HCT116 (cell line): ENCODE results near the gene ABTB2. TPM values are rescaled to one million over a fixed set of nuclear protein-coding genes. Genes with fewer than 3 reads are reported as not detected.
A peak's percentile ranks its signal among the peaks of the same experiment; 100 is the strongest.

Source experiments
- ATAC-seq: fragments of 200-7000 bp; cut with Tn5 transposase; 2 replicates; pipeline ENCODE4 v1.9.1; 2020; ENCODE audit warnings: mild to moderate bottlenecking, moderate library complexity
- BruUV-seq: library from RNA; stranded (reverse); fragments of 400-500 nt; replicated peaks from 2 replicates; lab custom pipeline; 2021; lab: Mats Ljungman, UMichigan
- CTCF ChIA-PET: fragments of 300-600 bp; sonication (Branson Sonifier 250); formaldehyde crosslinking; loops from one replicate; lab custom pipeline; 2021; ENCODE audit warnings: antibody characterized with exemption; lab: Charles Lee
- POLR2A ChIA-PET: fragments of 300-600, 350-600 bp; sonication (Branson Sonifier 250); formaldehyde crosslinking; loops from one replicate; lab custom pipeline; 2021; ENCODE audit warnings: antibody characterized with exemption; lab: Charles Lee
- RAD21 ChIA-PET, 2 experiments: fragments of 300-600 bp; sonication (Branson Sonifier 250); formaldehyde crosslinking; loops; one replicate each; lab custom pipeline; 2023; ENCODE audit warnings: low total read pairs in 2 of 2; ENCODE audit not compliant: uncharacterized antibody in 2 of 2, unreplicated experiment in 2 of 2, low non-redundant PET in 1 of 2; lab: Charles Lee
- DNase-seq: peaks from one replicate; pipeline ENCODE4 v3.0.0-alpha.2; 2010; ENCODE audit warnings: low read depth, low spot score
- H2AFZ ChIP-seq: fragments of 200-600 bp; shearing (Covaris generic), sonication (generic); 2 replicates; pipeline ENCODE4 v1.6.1; 2017; ENCODE audit warnings: low read depth, mixed run types, mixed read lengths, antibody characterized with exemption, low read length; ENCODE audit not compliant: poor library complexity, severe bottlenecking
- H3K27ac ChIP-seq: 2 replicates; pipeline ENCODE4 v1.5.1; 2012; ENCODE audit warnings: low read depth, low read length
- H3K27me3 ChIP-seq: fragments of 200-600 bp; sonication (generic); 2 replicates; pipeline ENCODE4 v1.6.1; 2016; ENCODE audit warnings: mixed run types, low read length, mixed read lengths; ENCODE audit not compliant: insufficient read depth
- H3K36me3 ChIP-seq, 2 experiments: fragments of 200-500 bp in 1 of 2; fragments of 200-600 bp in 1 of 2; sonication (Bioruptor generic) in 1 of 2; sonication (generic) in 1 of 2; 2 replicates each; pipeline versions ENCODE4 v1.5.1 to v1.6.1; 2014 to 2016; ENCODE audit warnings: low read length in 2 of 2, inconsistent platforms in 1 of 2, mixed read lengths in 1 of 2, mixed run types in 1 of 2; ENCODE audit not compliant: insufficient read depth in 2 of 2, control insufficient read depth in 1 of 2
- H3K4me1 ChIP-seq, 2 experiments: fragments of 200-600 bp in 1 of 2; sonication (generic) in 1 of 2; 2 replicates each; pipeline versions ENCODE4 v1.5.1 to v1.6.1; 2012 to 2017; ENCODE audit warnings: low read length in 2 of 2, inconsistent platforms in 1 of 2, mild to moderate bottlenecking in 1 of 2, mixed read lengths in 1 of 2, mixed run types in 1 of 2, moderate library complexity in 1 of 2; ENCODE audit not compliant: insufficient read depth in 2 of 2, control insufficient read depth in 1 of 2
- H3K4me2 ChIP-seq: fragments of 200-600 bp; sonication (generic); 2 replicates; pipeline ENCODE4 v1.6.1; 2017; ENCODE audit warnings: mixed run types, low read length, mixed read lengths
- H3K4me3 ChIP-seq, 2 experiments: fragments of 200-600 bp in 1 of 2; sonication (generic) in 1 of 2; replicated peaks in 1 of 2; 2 replicates each; pipeline ENCODE4 v1.5.1; 2011 to 2016; ENCODE audit warnings: low read length in 2 of 2, control low read depth in 1 of 2, low read depth in 1 of 2, mild to moderate bottlenecking in 1 of 2, mixed read lengths in 1 of 2, mixed run types in 1 of 2
- H3K79me2 ChIP-seq: fragments of 200-600 bp; sonication (generic); 2 replicates; pipeline ENCODE4 v1.6.1; 2017; ENCODE audit warnings: mild to moderate bottlenecking, mixed run types, low read length, moderate library complexity, mixed read lengths; ENCODE audit not compliant: insufficient read depth
- H3K9ac ChIP-seq: fragments of 200-600 bp; sonication (generic); 2 replicates; pipeline ENCODE4 v1.6.1; 2016; ENCODE audit warnings: low read length, mixed read lengths
- H3K9me2 ChIP-seq: fragments of 200-600 bp; sonication (generic), shearing (Covaris generic); 2 replicates; pipeline ENCODE4 v1.6.1; 2017; ENCODE audit warnings: mixed run types, mild to moderate bottlenecking, moderate library complexity; ENCODE audit not compliant: insufficient read depth
- H3K9me3 ChIP-seq, 2 experiments: fragments of 200-500 bp in 1 of 2; fragments of 200-600 bp in 1 of 2; sonication (Bioruptor generic) in 1 of 2; sonication (generic) in 1 of 2; 2 replicates each; pipeline ENCODE4 v1.6.1; 2014 to 2017; ENCODE audit warnings: low read length in 2 of 2, mixed read lengths in 2 of 2, inconsistent platforms in 1 of 2, low read depth in 1 of 2, mild to moderate bottlenecking in 1 of 2, mixed run types in 1 of 2, moderate library complexity in 1 of 2; ENCODE audit not compliant: control insufficient read depth in 1 of 2, insufficient read depth in 1 of 2
- H4K20me1 ChIP-seq: fragments of 200-600 bp; sonication (generic), shearing (Covaris generic); 2 replicates; pipeline ENCODE4 v1.6.1; 2017; ENCODE audit warnings: mixed run types, mild to moderate bottlenecking, moderate library complexity; ENCODE audit not compliant: insufficient read depth
- CBX3 ChIP-seq: IDR thresholded peaks from 2 replicates; pipeline ENCODE4 v1.6.1; 2012; ENCODE audit warnings: low read depth
- EGR1 ChIP-seq: IDR thresholded peaks from 2 replicates; pipeline ENCODE4 v1.6.1; 2012; ENCODE audit warnings: low read depth
- JUND ChIP-seq: IDR thresholded peaks from 2 replicates; pipeline ENCODE4 v1.6.1; 2012
- RAD21 ChIP-seq: IDR thresholded peaks from 2 replicates; pipeline ENCODE4 v1.6.1; 2012; ENCODE audit warnings: low read depth, mild to moderate bottlenecking
- SIN3A ChIP-seq: IDR thresholded peaks from 2 replicates; pipeline ENCODE4 v1.6.1; 2012; ENCODE audit warnings: low read depth
- SP1 ChIP-seq: IDR thresholded peaks from 2 replicates; pipeline ENCODE4 v1.6.1; 2012; ENCODE audit warnings: low read depth
- YY1 ChIP-seq: IDR thresholded peaks from 2 replicates; pipeline ENCODE4 v1.6.1; 2011; ENCODE audit warnings: low read length, low read depth, moderate library complexity, mild to moderate bottlenecking; ENCODE audit not compliant: insufficient replicate concordance; ENCODE audit errors: extremely low read depth
- ZFX ChIP-seq: fragments of 450-650 bp; IDR thresholded peaks from 2 replicates; pipeline ENCODE4 v1.6.1; 2017
- ZNF274 ChIP-seq: fragments of 200-500 bp; sonication (Bioruptor generic); IDR thresholded peaks from 2 replicates; pipeline ENCODE4 v1.6.1; 2014; ENCODE audit warnings: mild to moderate bottlenecking, low read depth, low read length, inconsistent platforms
- intact Hi-C: fragments of 100-400 bp; cut with micrococcal nuclease; formaldehyde crosslinking; loops from 2 replicates; pipeline ENCODE4 v1.10.0; 2022
- total RNA-seq: library from RNA; stranded (reverse); gene quantifications from one replicate; pipeline ENCODE4 v1.2.1, GENCODE V29; 2021; ENCODE audit not compliant: unreplicated experiment
- TF ChIP-seq, protein P1 (sequence below): IDR thresholded peaks from 2 replicates; pipeline ENCODE4 v1.6.1; 2012; ENCODE audit warnings: low read depth
- TF ChIP-seq, protein P2 (sequence below): IDR thresholded peaks from 2 replicates; pipeline ENCODE4 v1.6.1; 2012

ABTB2 gene
- total RNA-seq, 1 experiment from 2014 or later, result 6.8 TPM

DNA sequence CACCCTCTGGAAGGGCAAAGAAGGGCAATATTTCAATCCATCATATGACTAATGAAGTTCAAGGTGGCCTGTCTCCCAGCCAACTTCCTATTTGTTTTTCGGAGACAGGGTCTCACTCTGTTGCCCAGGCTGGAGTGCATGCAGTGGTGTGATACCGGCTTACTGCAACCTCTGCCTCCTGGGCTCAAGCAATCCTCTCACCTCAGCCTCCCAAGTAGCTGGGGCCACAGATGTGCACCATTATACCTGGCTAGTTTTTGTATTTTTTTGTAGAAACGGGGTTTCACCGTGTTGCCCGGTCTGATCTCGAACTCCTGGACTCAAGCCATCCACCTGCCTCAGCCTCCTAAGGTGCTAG, 13.4 kb downstream of the ABTB2 start (continued):
- TF ChIP-seq, protein P1, sequence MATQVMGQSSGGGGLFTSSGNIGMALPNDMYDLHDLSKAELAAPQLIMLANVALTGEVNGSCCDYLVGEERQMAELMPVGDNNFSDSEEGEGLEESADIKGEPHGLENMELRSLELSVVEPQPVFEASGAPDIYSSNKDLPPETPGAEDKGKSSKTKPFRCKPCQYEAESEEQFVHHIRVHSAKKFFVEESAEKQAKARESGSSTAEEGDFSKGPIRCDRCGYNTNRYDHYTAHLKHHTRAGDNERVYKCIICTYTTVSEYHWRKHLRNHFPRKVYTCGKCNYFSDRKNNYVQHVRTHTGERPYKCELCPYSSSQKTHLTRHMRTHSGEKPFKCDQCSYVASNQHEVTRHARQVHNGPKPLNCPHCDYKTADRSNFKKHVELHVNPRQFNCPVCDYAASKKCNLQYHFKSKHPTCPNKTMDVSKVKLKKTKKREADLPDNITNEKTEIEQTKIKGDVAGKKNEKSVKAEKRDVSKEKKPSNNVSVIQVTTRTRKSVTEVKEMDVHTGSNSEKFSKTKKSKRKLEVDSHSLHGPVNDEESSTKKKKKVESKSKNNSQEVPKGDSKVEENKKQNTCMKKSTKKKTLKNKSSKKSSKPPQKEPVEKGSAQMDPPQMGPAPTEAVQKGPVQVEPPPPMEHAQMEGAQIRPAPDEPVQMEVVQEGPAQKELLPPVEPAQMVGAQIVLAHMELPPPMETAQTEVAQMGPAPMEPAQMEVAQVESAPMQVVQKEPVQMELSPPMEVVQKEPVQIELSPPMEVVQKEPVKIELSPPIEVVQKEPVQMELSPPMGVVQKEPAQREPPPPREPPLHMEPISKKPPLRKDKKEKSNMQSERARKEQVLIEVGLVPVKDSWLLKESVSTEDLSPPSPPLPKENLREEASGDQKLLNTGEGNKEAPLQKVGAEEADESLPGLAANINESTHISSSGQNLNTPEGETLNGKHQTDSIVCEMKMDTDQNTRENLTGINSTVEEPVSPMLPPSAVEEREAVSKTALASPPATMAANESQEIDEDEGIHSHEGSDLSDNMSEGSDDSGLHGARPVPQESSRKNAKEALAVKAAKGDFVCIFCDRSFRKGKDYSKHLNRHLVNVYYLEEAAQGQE, result no peak
- TF ChIP-seq ZNF274 (no peak), RAD21 (no peak), SIN3A (no peak)
- TF ChIP-seq, protein P2, sequence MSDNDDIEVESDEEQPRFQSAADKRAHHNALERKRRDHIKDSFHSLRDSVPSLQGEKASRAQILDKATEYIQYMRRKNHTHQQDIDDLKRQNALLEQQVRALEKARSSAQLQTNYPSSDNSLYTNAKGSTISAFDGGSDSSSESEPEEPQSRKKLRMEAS, result no peak
- TF ChIP-seq, all 23 proteins: peak for 0

DNA sequence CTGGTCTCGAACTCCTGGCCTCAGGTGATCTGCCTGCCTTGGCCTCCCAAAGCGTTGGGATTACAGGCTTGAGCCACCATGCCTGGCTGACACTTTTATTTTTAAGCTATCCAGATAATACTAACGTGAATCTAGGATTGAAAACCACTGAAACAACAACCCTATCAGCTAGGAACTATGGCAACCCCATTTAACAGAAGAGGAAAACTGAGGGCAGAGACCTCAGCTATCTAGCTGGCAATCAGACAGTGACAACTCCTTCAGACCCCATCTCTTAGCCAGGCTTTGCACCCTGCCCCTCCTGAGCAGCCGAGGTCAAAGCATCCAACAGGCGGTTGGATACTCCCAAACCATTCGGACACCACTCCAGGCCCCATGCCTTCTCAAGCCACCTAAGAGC, 14.1 kb downstream of the ABTB2 start:
- DNase-seq (no peak), ATAC-seq (no peak)
- Histone ChIP-seq H3K9me2 (no peaks in the 10 kb centered on the region), H3K9ac (no peak overlapping the region), H2AFZ (no peak overlapping the region), H3K9me3 (no peaks in the 10 kb centered on the region), H4K20me1 (no peaks in the 10 kb centered on the region), H3K4me3 (no peak overlapping the region), H3K4me1 (peaks cover 50 to 53% of the 10 kb centered on the region in 2 experiments), H3K27ac (no peak overlapping the region), H3K79me2 (peaks cover 5% of the 10 kb centered on the region; the same call in 1 of the 2 replicates), H3K27me3 (no peaks in the 10 kb centered on the region), H3K4me2 (peak overlapping the region; percentile 60), H3K36me3 (no peaks in the 10 kb centered on the region)
- intact Hi-C loops, result no loop called here
- BruUV-seq, result no TSS peak
- POLR2A ChIA-PET, result no interaction called here
- CTCF ChIA-PET, result no interaction called here
- TF ChIP-seq CBX3 (no peak), SIN3A (no peak), RAD21 (no peak), SP1 (no peak), JUND (no peak), ZFX (no peak), YY1 (no peak), ZNF274 (no peak), EGR1 (no peak)
- TF ChIP-seq, protein P2, result no peak
- RAD21 ChIA-PET, result no interaction called here
